Posterior vena cava (tissue), 2 donors: ENCODE data around the gene CAND2. TPM values are rescaled to one million over a fixed set of nuclear protein-coding genes. Genes with fewer than 3 reads are reported as not detected.
"Not testable (repeated sequence)": the region's sequence is repeated elsewhere in the genome, so short reads cannot be mapped to it uniquely, and the experiment has no call there.

Source experiments
- DNase-seq: peaks from one replicate; pipeline ENCODE4 v3.0.0-alpha.2; 2020; ENCODE audit warnings: low spot score
- intact Hi-C, 2 donors: fragments of 100-400 bp; cut with DNase I; formaldehyde crosslinking; loops; one replicate each; pipeline versions ENCODE4 v1.14.1 to v1.14.2; 2022 to 2023
- total RNA-seq, 2 donors: library from RNA; stranded (reverse); fragmentation: NEBNext Ultra II Directional; extraction: Animal tissue kit (Norgen Biotek cat#: 25700); gene quantifications; one replicate each; pipeline ENCODE4 v1.2.1, GENCODE V29; 2021
- donor health status: DM: yes; HTN: yes; CAD: no.
- donor health status: DM: yes; HTN: yes; CAD: no.

Gene CAND2
- total RNA-seq, 2 donors from 2014 or later, result 13.1 to 16.8 TPM

GRCh38 chr3:12875857-12876836, 79.7 kb downstream of the CAND2 start:
- intact Hi-C loops, result no loop called here
- DNase-seq, result no peak

GRCh38 chr3:12877040-12877439, 80.6 kb downstream of the CAND2 start:
- intact Hi-C loops, result no loop called here
- DNase-seq, result no peak

- intact Hi-C loops, result no loop called here
- no peak for DNase-seq
These were observed 81.7 kb downstream of the CAND2 start for GRCh38 chr3:12878141-12878574.

GRCh38 chr3:12878758-12879157, 82.3 kb downstream of the CAND2 start:
- intact Hi-C loops, DNase-seq: not testable (repeated sequence)

GRCh38 chr3:12879191-12879815, 82.8 kb downstream of the CAND2 start:
- DNase-seq, result no peak
- intact Hi-C loops, result no loop called here

GRCh38 chr3:12881858-12882257, 85.4 kb downstream of the CAND2 start:
- intact Hi-C loops, DNase-seq: not testable (repeated sequence)

GRCh38 chr3:12882336-12883310, 86.1 kb downstream of the CAND2 start:
- no peak for DNase-seq

GRCh38 chr3:12884186-12884680, 87.8 kb downstream of the CAND2 start:
- intact Hi-C loops, result loop anchor here in 1 of 2 donors (2.0 kb wide), 1 partner anchor 25 kb away; no protein-coding TSS in a partner anchor
- no peak for DNase-seq

More at GRCh38 chr3:12882336-12883310, 86.1 kb downstream of the CAND2 start:
- intact Hi-C loops, result no loop called here

Other genes starting within 250 kb of the CAND2 start
- gene MKRN2, start 239.6 kb upstream of the CAND2 start, total RNA-seq, result 10 to 100 TPM; 21.6 to 23.9 TPM
- gene RAF1, start 132.6 kb upstream of the CAND2 start, total RNA-seq, result 10 to 100 TPM; 73.9 to 85.4 TPM
- not detected for gene TMEM40, start 37.4 kb upstream of the CAND2 start, total RNA-seq
- gene RPL32, start 44.9 kb downstream of the CAND2 start, total RNA-seq, result 1,000 to 10,000 TPM; 1,198 to 1,383 TPM